Stimulated activated naive CD8-positive, alpha-beta T cell treated with anti-CD3 and anti-CD28 coated beads, Interleukin-15, Interleukin-2, amounts not matched to agents 100 ng/mL and 50 ng/mL, for 24 hours (primary cell): ENCODE results near the gene NOD2.

Source experiments
- H3K27ac Mint-ChIP-seq: one replicate; pipeline ENCODE4 v1.8.0; 2021; ENCODE audit warnings: mild to moderate bottlenecking, mixed read lengths
- H3K27me3 Mint-ChIP-seq: one replicate; pipeline ENCODE4 v1.8.0; 2021; ENCODE audit warnings: mixed read lengths
- H3K36me3 Mint-ChIP-seq: one replicate; pipeline ENCODE4 v1.8.0; 2021; ENCODE audit warnings: low read depth, mixed read lengths
- H3K4me1 Mint-ChIP-seq: one replicate; pipeline ENCODE4 v1.8.0; 2021; ENCODE audit warnings: low read depth, mixed read lengths
- H3K4me3 Mint-ChIP-seq: one replicate; pipeline ENCODE4 v1.8.0; 2021; ENCODE audit warnings: mild to moderate bottlenecking, mixed read lengths
- H3K9me3 Mint-ChIP-seq: one replicate; pipeline ENCODE4 v1.8.0; 2021; ENCODE audit warnings: mixed read lengths

NOD2 gene

DNA sequence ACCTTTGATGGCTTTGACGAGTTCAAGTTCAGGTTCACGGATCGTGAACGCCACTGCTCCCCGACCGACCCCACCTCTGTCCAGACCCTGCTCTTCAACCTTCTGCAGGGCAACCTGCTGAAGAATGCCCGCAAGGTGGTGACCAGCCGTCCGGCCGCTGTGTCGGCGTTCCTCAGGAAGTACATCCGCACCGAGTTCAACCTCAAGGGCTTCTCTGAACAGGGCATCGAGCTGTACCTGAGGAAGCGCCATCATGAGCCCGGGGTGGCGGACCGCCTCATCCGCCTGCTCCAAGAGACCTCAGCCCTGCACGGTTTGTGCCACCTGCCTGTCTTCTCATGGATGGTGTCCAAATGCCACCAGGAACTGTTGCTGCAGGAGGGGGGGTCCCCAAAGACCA lies 17.6 kb downstream of the NOD2 start:
- H3K27ac Mint-ChIP-seq, result no peak overlapping the region
- no peaks in the 10 kb centered on the region for H3K36me3 Mint-ChIP-seq
- H3K9me3 Mint-ChIP-seq, result no peaks in the 10 kb centered on the region
- no peaks in the 10 kb centered on the region for H3K27me3 Mint-ChIP-seq
- H3K4me3 Mint-ChIP-seq, result no peak overlapping the region
- H3K4me1 Mint-ChIP-seq, result peaks cover 48% of the 10 kb centered on the region

DNA sequence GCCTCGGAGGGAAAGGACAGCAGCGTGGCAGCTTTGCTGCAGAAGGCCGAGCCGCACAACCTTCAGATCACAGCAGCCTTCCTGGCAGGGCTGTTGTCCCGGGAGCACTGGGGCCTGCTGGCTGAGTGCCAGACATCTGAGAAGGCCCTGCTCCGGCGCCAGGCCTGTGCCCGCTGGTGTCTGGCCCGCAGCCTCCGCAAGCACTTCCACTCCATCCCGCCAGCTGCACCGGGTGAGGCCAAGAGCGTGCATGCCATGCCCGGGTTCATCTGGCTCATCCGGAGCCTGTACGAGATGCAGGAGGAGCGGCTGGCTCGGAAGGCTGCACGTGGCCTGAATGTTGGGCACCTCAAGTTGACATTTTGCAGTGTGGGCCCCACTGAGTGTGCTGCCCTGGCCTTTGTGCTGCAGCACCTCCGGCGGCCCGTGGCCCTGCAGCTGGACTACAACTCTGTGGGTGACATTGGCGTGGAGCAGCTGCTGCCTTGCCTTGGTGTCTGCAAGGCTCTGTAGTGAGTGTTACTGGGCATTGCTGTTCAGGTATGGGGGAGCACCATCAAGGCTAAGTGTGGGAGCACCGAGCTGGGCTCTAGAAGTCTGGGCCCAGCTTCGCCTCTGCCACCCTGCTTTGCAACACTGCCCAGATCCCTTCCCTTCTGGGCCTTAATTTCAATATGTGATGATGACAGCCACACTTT lies 18.6 kb downstream of the NOD2 start:
- Mint-ChIP-seq H3K27me3 (no peaks in the 10 kb centered on the region), H3K27ac (no peak overlapping the region), H3K4me3 (no peak overlapping the region), H3K9me3 (no peaks in the 10 kb centered on the region), H3K36me3 (no peaks in the 10 kb centered on the region), H3K4me1 (peaks cover 46% of the 10 kb centered on the region)

DNA sequence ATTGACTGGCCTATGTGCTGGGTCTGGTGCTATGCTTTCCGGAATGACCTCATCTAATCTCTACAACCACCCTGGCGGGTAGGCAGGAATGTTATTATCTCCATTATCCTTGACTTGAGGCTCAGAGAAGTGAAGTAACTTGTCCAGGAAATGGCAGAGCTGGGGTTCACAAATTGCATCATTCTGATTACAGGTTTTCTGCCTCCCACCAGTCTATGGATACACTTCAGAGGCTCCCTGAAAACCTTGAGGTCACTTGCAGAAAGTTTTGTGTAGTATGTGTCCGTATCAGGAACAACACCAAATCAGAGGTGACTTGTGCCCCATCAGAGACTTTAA lies 19.1 kb downstream of the NOD2 start:
- H3K36me3 Mint-ChIP-seq, result no peaks in the 10 kb centered on the region
- no peak overlapping the region for H3K27ac Mint-ChIP-seq
- no peak overlapping the region for H3K4me3 Mint-ChIP-seq
- no peaks in the 10 kb centered on the region for H3K27me3 Mint-ChIP-seq
- no peaks in the 10 kb centered on the region for H3K9me3 Mint-ChIP-seq
- peaks cover 46% of the 10 kb centered on the region for H3K4me1 Mint-ChIP-seq

DNA sequence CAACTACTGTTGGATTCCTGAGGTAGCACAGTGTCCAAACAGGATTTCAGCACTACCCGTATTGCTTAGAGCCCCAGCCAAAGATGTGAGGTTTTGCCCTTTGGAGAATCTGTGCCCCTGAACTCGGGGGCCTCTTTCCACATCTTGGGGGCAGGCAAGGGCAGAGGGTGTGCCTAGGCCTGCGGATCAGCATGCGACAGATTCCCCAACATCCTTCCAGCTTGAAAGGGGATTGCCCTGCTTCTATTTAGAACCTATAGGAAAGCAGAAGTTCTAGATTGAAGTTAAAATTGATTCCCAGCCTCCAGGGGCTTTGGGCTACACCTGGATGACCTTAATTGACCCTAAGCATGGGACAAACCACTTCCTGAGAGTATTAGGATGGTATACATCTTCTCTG lies 19.6 kb downstream of the NOD2 start:
- no peak overlapping the region for H3K4me3 Mint-ChIP-seq
- no peak overlapping the region for H3K27ac Mint-ChIP-seq
- H3K27me3 Mint-ChIP-seq, result no peaks in the 10 kb centered on the region
- H3K4me1 Mint-ChIP-seq, result peaks cover 42% of the 10 kb centered on the region
- no peaks in the 10 kb centered on the region for H3K9me3 Mint-ChIP-seq
- no peaks in the 10 kb centered on the region for H3K36me3 Mint-ChIP-seq

DNA sequence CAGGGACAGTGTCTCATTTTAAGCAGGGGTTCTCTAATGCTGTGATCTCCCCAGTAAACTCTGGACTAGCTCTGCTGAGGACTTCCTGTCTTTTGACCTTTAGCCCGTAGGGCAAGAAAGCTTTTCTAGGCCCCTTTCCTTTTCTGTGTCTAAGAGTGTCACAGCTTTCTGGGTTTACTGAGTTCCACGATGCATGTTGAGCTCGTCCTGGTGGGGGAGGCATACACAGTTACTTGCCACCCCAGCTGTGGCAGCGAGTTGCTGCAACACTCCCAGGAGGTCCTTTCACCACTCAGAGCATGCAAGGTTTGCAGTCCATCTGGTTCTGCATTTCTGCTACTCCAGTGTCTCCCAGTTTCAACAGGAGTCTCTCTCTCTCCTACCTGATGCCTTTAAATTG lies 23.7 kb downstream of the NOD2 start:
- H3K27ac Mint-ChIP-seq, result no peak overlapping the region
- H3K4me1 Mint-ChIP-seq, result peaks cover 35% of the 10 kb centered on the region
- no peak overlapping the region for H3K4me3 Mint-ChIP-seq
- no peaks in the 10 kb centered on the region for H3K27me3 Mint-ChIP-seq
- H3K9me3 Mint-ChIP-seq, result no peaks in the 10 kb centered on the region
- H3K36me3 Mint-ChIP-seq, result no peaks in the 10 kb centered on the region

DNA sequence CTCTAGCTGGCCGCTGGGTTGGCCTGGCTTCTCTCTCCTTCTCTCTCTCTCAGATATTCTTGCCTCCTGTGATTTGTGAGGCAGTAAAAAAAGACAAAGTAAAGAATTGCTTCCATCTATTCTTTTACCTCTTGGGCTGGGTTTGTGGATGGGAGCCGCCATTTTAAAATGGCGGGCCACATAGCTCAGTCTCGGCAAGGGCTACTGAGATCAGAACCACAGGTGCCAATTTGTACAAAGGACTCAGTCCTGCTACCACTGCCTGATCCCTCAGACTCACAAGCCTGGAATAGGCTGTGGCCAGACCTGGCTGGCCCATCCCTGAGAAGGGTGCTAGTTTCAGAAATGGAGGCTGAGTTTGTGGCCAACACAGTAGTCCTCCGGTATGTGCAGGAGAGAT lies 24.1 kb downstream of the NOD2 start:
- Mint-ChIP-seq H3K36me3 (no peaks in the 10 kb centered on the region), H3K9me3 (no peaks in the 10 kb centered on the region), H3K4me1 (peaks cover 35% of the 10 kb centered on the region), H3K4me3 (no peak overlapping the region), H3K27me3 (no peaks in the 10 kb centered on the region), H3K27ac (peak overlapping the region; percentile 3)

DNA sequence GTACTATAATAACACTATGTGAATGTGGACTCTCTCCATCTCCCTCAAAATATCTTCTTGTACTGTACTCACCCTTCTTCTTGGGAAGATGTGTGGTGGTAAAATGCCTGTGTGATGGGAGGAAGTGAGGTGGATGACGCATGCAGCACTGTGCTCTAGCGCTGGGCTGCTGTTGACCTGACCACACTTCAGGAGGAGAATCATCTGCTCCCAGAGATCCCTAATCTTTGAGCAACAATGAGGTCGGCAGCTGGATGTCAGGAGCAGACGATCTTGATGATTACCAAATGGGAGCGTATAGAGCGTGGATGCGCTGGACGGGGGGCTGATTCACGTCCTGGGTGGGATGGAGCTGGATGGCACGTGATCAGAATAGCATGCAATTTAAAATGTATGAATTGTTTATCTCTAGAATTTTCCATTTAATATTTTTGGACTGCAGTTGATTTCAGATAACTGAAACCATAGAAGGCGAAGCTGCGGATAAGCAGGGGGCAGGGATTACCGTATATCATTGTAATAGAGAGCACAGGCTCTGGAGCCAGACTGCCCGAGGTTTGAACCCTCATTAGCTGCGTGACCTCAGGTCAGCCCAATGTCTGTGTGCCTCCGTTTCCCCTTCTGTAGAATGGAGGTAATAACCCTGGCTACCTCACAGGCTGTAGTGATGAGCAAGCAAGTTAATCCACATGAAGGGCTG lies 24.8 kb downstream of the NOD2 start:
- H3K36me3 Mint-ChIP-seq, result no peaks in the 10 kb centered on the region
- H3K4me3 Mint-ChIP-seq, result no peak overlapping the region
- H3K4me1 Mint-ChIP-seq, result peaks cover 35% of the 10 kb centered on the region
- no peak overlapping the region for H3K27ac Mint-ChIP-seq
- no peaks in the 10 kb centered on the region for H3K27me3 Mint-ChIP-seq
- H3K9me3 Mint-ChIP-seq, result no peaks in the 10 kb centered on the region

DNA sequence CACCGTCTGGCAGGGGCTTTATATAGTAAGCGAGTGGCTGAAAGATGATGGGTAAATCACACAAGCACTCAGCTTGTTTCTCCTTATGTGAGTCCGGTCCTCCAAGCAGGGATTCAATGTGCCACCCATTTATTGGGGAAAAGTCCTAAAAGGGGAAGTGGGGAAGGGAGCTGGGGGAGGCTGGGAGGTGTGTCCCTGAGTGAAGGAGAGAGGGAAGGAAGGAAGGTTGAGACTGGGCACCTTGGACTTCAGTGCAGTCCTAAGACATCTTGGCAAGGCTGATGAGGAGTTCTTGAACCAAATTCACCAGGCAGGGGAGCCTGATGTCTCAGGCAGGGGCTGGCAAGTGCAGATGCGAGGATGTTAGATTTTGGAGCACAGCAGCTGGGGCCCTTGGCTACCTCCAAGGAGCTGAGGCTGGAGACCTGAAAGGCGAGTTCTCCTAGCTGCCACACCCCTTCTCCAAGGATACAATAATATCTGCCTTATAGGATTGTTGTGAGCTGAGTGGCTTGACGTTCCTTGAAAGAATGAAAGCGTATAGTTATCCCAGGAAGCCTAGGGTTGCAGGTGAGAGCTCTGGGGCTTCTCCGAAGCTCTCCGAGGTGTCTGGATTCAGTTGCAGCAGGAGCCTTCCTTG lies 25.5 kb downstream of the NOD2 start:
- Mint-ChIP-seq H3K27me3 (no peaks in the 10 kb centered on the region), H3K36me3 (peaks cover 1% of the 10 kb centered on the region), H3K9me3 (peaks cover 1% of the 10 kb centered on the region), H3K4me3 (no peak overlapping the region), H3K4me1 (peaks cover 35% of the 10 kb centered on the region), H3K27ac (no peak overlapping the region)

DNA sequence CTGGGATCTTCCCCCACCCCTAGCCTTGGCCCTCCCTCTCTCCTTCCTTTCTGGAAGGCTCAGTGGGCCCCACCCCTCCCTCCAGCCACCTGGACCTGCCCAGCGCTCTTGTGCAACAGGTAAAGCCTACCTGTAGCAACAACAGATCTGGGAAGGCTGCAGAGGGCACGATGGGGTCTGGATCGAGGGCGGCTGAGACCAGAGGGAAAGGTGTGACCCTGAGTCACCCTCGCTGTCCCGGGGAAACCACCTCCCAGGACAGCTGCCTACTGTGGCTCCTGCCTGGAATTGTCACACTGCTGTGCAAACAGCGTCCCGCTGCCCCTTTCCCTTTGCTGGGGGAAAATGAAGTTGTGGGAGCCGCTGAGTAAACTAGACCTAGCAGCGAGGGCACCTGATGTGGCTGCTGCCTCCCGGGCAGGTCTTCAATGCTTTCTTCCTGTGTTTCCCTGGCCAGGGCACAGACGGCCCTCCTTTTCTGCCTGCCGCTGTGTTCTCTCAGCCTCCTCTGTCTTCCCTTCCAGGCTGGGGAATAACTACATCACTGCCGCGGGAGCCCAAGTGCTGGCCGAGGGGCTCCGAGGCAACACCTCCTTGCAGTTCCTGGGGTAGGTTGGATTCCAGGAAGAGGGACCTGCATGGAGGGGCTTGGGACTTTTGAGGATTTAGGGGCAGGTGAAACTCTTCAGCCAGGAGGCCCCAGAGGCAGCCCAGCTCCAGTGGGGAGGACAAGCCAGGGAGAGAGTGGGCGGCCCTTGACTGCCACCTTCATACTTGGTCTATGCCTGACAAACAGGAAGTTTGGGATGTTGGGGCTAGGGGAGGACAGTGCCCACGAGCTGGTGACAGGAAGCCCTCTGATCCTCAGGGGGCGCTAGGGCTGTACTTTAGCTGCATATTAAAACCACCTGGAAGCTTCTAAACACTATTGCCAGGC lies 26.3 kb downstream of the NOD2 start:
- peaks cover 6% of the 10 kb centered on the region for H3K9me3 Mint-ChIP-seq
- H3K27me3 Mint-ChIP-seq, result no peaks in the 10 kb centered on the region
- H3K4me1 Mint-ChIP-seq, result peaks cover 32% of the 10 kb centered on the region
- no peak overlapping the region for H3K27ac Mint-ChIP-seq
- H3K36me3 Mint-ChIP-seq, result peaks cover 6% of the 10 kb centered on the region
- no peak overlapping the region for H3K4me3 Mint-ChIP-seq

DNA sequence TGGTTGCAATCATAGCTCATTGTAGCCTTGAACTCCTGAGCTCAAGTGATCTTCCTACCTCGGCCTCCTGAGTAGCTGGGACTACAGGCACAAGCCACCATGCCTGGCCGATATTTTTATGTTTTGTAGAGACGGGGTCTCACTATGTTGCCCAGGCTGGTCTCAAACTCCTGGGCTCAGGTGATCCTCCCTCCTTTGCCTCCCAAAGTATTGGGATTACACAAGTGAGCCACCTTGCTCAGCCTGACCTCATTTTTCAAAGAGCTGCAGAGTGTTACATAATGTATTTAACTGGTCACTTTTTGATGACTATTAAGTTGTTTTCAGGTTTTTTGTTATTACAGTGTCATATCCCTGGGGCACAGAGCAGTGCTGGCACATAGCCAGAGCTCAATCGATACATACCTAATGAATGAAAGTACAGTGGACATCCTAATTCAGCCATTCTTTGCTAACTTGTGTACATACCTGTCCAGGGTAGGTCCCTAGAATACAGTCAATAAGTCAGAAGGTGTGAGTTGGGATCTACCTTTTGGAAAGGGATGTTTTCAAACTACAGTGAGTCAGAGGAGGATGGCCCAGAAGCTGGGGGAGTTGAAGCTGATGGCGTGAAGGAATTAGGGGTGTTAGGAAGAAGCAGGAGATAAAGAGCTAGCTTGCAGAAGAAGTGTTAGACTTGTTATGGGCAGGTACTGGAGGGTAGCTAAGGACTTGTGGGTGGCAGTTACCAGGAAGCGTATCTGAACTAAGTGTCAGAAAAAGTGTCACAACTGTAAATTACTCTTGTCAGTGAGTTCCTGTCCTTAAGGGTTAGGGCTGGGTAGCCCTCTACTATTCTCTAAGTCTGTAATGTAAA lies 28.4 kb downstream of the NOD2 start:
- H3K27ac Mint-ChIP-seq, result peak overlapping the region; percentile 58
- peaks cover 10% of the 10 kb centered on the region for H3K36me3 Mint-ChIP-seq
- no peaks in the 10 kb centered on the region for H3K27me3 Mint-ChIP-seq

DNA sequence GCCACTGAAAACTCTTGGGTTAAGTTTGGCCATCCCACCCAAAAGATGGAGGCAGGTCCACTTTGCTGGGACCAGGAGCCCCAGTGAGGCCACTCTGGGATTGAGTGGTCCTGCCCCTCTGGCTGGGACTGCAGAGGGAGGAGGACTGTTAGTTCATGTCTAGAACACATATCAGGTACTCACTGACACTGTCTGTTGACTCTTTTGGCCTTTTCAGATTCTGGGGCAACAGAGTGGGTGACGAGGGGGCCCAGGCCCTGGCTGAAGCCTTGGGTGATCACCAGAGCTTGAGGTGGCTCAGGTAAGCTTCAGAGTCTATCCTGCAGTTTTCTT lies 29.0 kb downstream of the NOD2 start:
- Mint-ChIP-seq H3K27me3 (no peaks in the 10 kb centered on the region), H3K4me3 (no peak overlapping the region), H3K9me3 (peaks cover 6% of the 10 kb centered on the region), H3K4me1 (peaks cover 25% of the 10 kb centered on the region), H3K36me3 (peaks cover 10% of the 10 kb centered on the region), H3K27ac (peak overlapping the region; percentile 58)

More for the DNA sequence above, 28.4 kb downstream of the NOD2 start:
- peaks cover 6% of the 10 kb centered on the region for H3K9me3 Mint-ChIP-seq
- H3K4me1 Mint-ChIP-seq, result peaks cover 31% of the 10 kb centered on the region
- H3K4me3 Mint-ChIP-seq, result no peak overlapping the region

DNA sequence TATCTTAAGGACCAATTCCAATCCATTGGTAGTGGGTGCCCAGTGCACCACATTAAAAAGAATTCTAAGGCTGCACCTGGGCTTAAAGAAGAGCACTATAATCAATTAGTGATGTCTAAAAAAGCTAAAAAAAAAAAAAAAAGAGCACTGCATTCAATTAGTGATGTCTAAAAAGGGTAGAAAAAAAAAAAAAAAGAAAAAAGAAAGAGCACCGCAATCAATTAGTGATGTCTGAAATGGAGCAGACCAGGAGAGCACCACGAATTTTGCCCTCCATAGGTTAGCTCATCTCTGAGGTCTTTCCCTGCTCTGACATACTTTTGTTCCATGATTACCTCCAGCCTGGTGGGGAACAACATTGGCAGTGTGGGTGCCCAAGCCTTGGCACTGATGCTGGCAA lies 29.6 kb downstream of the NOD2 start:
- Mint-ChIP-seq H3K27me3 (no peaks in the 10 kb centered on the region), H3K9me3 (peaks cover 6% of the 10 kb centered on the region), H3K27ac (no peak overlapping the region), H3K4me1 (peaks cover 24% of the 10 kb centered on the region), H3K4me3 (no peak overlapping the region), H3K36me3 (peaks cover 10% of the 10 kb centered on the region)

DNA sequence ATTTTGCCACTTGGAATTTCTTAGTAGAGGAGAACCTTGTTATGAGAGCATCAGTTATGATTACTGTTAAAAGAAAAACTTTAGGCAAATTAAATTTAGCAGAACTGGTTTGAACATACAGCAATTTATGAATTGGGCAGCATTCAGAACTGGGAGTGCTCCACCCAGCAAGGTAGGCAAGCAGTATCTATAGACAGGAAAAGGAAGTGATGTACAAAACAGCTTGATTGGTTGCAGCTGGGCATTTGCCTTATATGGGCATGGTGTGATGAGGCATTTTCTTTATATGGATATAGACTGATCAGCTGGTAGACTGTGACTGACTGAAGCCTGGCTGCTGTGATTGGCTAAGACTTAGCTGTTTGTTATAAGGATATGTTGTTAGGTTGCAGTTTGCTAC lies 30.9 kb downstream of the NOD2 start:
- Mint-ChIP-seq H3K4me1 (peaks cover 21% of the 10 kb centered on the region), H3K36me3 (peaks cover 14% of the 10 kb centered on the region), H3K4me3 (no peak overlapping the region), H3K27me3 (no peaks in the 10 kb centered on the region), H3K9me3 (peaks cover 6% of the 10 kb centered on the region), H3K27ac (no peak overlapping the region)
